ENCODE measurements around the gene ERC1.

ERC1 gene

DNA sequence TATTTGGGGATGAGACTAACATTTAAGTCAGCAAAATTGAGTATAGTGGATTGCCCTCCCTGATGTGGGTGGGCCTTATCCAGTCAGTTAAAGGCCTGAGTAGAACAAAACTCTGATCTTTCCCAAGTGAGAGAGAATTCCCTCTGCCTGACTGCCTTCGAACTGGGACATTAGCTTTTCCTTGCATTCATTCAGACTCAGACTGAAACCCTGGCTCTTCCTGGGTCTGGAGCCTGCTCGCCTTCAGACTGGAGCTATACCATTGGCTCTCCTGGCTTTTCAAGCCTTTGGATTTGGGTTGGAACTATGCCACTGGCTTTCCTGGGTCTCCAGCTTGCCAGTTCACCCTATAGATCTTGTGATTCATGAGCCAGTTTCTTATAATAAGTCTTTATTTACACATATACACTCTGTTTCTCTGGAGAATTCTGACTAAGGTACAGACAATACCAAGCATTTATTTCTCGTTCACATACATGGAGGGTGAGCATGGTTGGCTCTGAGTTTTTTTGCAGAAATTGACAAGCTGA is 296.5 kb downstream of the ERC1 start:
- no peaks in the 10 kb centered on the region for H3K4me1 ChIP-seq (ENCODE audit: insufficient read depth, poor library complexity, severe bottlenecking)
- H3K9me3 ChIP-seq (ENCODE audit: severe bottlenecking), result no peaks in the 10 kb centered on the region
- ATAC-seq (ENCODE audit: low read depth) (no peak; the same call in 2 of the 3 replicates), DNase-seq (ENCODE audit: low spot score) (no peak)
- TF ChIP-seq, protein P1, sequence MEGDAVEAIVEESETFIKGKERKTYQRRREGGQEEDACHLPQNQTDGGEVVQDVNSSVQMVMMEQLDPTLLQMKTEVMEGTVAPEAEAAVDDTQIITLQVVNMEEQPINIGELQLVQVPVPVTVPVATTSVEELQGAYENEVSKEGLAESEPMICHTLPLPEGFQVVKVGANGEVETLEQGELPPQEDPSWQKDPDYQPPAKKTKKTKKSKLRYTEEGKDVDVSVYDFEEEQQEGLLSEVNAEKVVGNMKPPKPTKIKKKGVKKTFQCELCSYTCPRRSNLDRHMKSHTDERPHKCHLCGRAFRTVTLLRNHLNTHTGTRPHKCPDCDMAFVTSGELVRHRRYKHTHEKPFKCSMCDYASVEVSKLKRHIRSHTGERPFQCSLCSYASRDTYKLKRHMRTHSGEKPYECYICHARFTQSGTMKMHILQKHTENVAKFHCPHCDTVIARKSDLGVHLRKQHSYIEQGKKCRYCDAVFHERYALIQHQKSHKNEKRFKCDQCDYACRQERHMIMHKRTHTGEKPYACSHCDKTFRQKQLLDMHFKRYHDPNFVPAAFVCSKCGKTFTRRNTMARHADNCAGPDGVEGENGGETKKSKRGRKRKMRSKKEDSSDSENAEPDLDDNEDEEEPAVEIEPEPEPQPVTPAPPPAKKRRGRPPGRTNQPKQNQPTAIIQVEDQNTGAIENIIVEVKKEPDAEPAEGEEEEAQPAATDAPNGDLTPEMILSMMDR (IDR thresholded peaks at IDR 0.05; ENCODE audit: poor library complexity, severe bottlenecking), result no peak
- no peaks in the 10 kb centered on the region for H3K27me3 ChIP-seq (ENCODE audit: insufficient read depth, poor library complexity, severe bottlenecking)
- H3K27ac ChIP-seq (ENCODE audit: poor library complexity, severe bottlenecking), result no peak overlapping the region
- no peak overlapping the region for H3K4me3 ChIP-seq (ENCODE audit: severe bottlenecking)
- peaks cover 16% of the 10 kb centered on the region for H3K36me3 ChIP-seq (ENCODE audit: low read depth)

DNA sequence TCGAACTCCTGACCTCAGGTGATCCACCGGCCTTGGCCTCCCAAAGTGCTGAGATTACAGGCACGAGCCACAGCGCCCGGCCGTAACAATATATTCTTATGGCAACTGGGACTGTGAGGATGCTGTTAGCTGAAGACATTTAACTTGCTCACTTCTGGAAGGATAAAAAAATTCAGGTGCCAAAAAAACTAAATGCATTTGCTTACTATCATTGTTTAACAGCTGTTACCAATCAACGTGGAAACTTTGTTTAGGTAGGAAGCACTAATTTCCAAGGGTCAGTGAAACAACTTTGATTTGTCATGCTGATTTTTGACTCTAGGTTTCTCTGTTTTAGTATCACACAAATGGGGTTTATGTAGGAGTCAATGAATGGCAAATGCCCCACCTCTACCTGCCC is 297.3 kb downstream of the ERC1 start:
- TF ChIP-seq, protein P1 (IDR thresholded peaks at IDR 0.05; ENCODE audit: poor library complexity, severe bottlenecking), result no peak
- no peak overlapping the region for H3K27ac ChIP-seq (ENCODE audit: poor library complexity, severe bottlenecking)
- H3K9me3 ChIP-seq (ENCODE audit: severe bottlenecking), result no peaks in the 10 kb centered on the region
- H3K27me3 ChIP-seq (ENCODE audit: insufficient read depth, poor library complexity, severe bottlenecking), result no peaks in the 10 kb centered on the region
- H3K4me1 ChIP-seq (ENCODE audit: insufficient read depth, poor library complexity, severe bottlenecking), result no peaks in the 10 kb centered on the region
- no peak for DNase-seq (ENCODE audit: low spot score)
- ATAC-seq (ENCODE audit: low read depth), result no peak
- peaks cover 16% of the 10 kb centered on the region for H3K36me3 ChIP-seq (ENCODE audit: low read depth)
- no peak overlapping the region for H3K4me3 ChIP-seq (ENCODE audit: severe bottlenecking)

DNA sequence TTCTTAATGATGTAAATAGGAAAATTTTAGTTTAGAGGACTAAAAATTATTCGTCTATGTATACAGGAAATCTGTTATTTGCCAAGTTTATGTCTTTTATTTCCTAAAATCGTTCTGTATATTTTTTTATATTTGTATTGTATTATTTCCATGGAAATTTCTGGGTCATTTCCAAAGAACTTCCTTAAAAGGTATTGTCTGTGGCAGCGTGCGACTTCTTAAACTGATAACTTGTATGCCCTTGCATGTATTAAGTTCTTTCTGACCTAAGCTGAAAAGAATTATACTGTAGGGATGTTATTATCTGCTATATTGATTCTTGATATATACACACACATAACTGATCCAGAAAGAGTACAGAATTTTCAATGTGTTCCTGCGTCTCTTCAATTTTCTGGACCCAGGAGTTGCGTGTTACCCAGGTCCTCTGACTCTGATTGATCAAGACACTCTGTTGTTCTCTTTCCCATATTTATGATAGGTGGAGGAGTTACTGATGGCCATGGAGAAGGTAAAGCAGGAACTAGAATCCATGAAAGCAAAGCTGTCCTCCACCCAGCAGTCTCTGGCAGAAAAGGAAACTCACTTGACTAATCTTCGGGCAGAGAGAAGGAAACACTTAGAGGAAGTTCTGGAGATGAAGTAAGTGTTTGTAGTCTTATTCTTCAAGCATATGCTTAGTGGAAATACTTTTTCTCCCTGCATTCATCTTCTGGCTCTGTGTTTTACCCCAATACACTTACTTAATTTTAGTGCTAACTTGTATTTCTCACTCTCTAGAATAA is 298.5 kb downstream of the ERC1 start:
- no peak for ATAC-seq (ENCODE audit: low read depth)
- Histone ChIP-seq H3K27me3 (ENCODE audit: insufficient read depth, poor library complexity, severe bottlenecking) (no peaks in the 10 kb centered on the region), H3K9me3 (ENCODE audit: severe bottlenecking) (no peaks in the 10 kb centered on the region), H3K27ac (ENCODE audit: poor library complexity, severe bottlenecking) (no peak overlapping the region), H3K36me3 (ENCODE audit: low read depth) (peaks cover 25% of the 10 kb centered on the region), H3K4me1 (ENCODE audit: insufficient read depth, poor library complexity, severe bottlenecking) (no peaks in the 10 kb centered on the region), H3K4me3 (ENCODE audit: severe bottlenecking) (no peak overlapping the region)
- DNase-seq (ENCODE audit: low spot score), result no peak
- TF ChIP-seq, protein P1 (IDR thresholded peaks at IDR 0.05; ENCODE audit: poor library complexity, severe bottlenecking), result no peak

DNA sequence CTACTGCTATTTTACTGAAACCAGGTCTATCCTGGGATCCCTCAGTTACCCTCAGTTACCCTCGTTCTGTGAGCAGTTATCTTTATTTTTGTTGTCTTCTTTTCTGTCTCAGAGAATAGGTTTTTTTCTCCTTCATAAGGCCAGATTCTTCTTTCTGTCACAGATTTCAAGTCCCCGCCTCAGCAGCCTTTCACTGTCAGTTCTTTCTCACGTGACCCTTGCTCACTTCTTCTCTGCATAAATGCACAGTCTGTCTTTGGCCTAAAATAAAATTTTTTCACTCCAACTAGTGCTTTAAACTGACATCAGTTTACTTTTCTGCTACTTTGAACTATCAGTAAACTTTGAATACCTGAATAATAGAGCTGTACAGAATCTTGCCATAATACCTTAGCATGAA is 299.7 kb downstream of the ERC1 start:
- H3K4me1 ChIP-seq (ENCODE audit: insufficient read depth, poor library complexity, severe bottlenecking), result no peaks in the 10 kb centered on the region
- no peaks in the 10 kb centered on the region for H3K27me3 ChIP-seq (ENCODE audit: insufficient read depth, poor library complexity, severe bottlenecking)
- H3K4me3 ChIP-seq (ENCODE audit: severe bottlenecking), result no peak overlapping the region
- peaks cover 29% of the 10 kb centered on the region for H3K36me3 ChIP-seq (ENCODE audit: low read depth)
- DNase-seq (ENCODE audit: low spot score) (no peak), ATAC-seq (ENCODE audit: low read depth) (no peak)
- H3K9me3 ChIP-seq (ENCODE audit: severe bottlenecking), result no peaks in the 10 kb centered on the region
- TF ChIP-seq, protein P1 (IDR thresholded peaks at IDR 0.05; ENCODE audit: poor library complexity, severe bottlenecking), result no peak
- no peak overlapping the region for H3K27ac ChIP-seq (ENCODE audit: poor library complexity, severe bottlenecking)

Data from RWPE2 (cell line).